HUDEP-2 (cell line): Measurements from ENCODE around the gene ELL2.

Experiments used
- DNase-seq, 76 experiments: peaks; one replicate each; lab custom pipeline; 2025; ENCODE audit not compliant: unreplicated experiment in 76 of 76; lab: John Stamatoyannopoulos, UW

The ELL2 gene

DNA sequence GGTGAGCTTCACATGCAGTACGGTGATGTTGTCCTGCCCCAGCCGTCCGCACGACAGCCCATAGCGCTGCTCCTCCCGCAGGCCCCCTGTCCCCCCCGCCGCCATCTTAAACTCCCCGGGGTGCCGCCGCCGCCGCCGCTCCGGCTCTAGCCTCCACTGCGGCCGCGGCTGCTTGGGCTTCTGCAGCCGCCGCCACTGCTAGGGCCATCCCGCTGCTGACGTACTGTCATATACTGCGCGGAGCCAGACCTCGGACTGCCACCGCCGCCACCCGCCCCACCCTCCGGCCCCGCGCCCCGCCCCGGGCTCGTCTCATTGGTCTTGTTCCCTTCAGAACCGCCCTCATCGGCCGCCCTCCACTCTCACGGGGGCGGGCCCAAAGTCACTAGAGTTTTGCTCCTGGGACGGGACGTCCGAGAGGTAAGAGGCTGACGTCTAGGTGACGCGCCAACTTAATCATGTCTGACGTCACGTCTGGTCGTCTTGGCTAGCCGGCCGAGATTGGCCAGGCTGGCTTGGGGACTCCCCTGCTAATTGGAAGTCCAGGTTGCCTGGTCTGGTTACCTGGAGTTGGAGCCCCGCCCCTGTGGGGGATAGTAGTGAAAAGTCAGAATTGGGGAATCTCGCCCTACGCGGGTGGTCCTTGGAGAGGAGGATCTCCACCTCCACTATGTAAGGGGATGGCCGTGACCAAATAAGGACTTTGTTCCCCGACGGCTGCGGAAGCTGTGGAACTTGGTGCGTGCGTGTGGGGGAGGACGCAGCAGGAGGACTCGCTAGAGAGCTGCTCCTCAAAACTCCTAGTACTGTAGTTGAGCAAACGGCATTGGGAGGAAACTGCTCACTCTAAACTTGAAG is at the start of gene ELL2:
Gene ELL2 (minus strand): TSS at position 235 of the 858 bp plus-strand sequence. CDS start 130 bp downstream, at position 105.
- DNase-seq, result peak in 75 of 76 experiments; percentile 62 to 98 (median 95)

DNA sequence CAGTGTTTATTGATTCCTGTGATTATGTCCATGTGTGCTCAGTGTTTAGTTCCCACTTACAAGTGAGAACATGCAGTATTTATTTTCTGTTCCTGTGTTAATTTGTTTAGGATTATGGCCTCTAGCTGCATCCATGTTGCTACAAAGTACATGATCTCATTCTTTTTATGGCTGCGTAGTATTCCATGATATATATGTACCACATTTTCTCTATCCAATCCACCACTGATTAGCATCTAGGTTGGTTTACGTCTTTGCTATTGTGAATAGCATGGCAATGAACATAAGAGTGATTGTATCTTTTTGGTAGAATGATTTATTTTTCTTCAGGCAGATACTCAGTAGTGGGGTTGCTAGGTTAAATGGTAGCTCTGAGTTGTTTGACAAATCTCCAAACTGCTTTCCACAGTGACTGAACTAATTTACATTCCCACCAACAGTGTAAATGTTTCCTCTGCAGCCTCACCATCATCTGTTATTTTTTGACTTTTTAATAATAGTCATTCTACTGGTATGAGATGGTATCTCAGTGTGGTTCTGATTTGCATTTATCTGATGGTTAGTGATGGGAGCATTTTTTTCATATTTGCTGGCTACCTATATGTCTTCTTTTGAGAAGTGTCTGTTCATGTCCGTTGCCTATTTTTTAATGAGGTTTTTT is 47.5 kb upstream of the ELL2 start:
- DNase-seq, result no peak

DNA sequence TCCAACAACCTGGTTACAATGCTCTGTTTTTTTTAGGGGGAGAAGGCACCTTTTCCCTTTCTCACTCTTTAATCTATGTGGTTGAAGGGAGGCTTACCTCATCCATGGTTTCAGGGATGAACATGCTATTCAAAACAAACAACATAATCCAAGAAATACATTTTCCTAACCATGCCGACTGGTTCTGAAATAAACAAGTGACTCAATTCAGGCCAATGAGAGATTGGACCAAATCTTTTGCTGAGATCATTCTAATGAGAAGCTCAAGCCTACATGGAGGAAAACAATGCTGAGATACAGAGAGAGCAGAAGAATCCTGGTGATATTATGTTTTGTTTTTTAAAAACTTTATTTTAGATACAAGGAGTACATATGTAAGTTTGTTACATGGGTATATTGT is 46.8 kb upstream of the ELL2 start:
- DNase-seq, result no peak

DNA sequence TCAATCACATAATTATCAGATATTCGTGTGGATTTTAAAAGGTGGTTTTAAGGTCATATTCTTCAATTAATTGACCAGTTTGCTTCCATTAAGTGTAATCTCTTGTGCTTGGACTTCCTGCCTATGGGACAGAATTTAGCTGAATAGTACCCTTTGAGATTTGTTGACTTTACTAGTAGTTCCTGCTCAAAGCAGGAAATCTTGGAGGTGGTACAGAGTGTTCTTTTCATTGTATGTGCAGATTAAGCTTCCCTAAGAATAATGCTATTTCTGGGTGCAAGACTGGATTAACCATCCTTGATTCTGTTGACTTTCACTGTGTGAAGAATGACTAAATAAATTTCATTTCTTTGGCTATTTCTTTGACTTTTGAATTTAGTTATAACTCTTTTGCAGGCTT is 45.4 kb upstream of the ELL2 start:
- DNase-seq, result no peak

DNA sequence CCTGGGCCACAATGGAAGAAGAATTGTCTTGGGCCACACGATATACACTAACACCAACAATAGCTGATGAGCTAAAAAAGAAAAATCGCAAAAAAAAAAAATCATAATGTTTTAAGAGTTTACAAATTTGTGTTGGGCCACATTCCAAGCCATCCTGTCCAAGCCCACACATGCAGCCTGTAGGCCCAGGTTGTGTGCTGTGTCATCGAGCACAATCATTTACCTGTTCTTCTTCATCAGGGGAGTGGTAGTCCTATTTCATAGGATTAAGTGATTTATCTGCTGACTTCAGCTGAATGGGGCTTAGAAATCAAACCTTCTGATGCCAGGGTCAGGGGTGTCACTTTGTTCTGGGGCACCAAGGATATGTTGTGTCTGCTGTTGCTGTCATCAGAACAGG is 44.6 kb upstream of the ELL2 start:
- DNase-seq, result no peak

DNA sequence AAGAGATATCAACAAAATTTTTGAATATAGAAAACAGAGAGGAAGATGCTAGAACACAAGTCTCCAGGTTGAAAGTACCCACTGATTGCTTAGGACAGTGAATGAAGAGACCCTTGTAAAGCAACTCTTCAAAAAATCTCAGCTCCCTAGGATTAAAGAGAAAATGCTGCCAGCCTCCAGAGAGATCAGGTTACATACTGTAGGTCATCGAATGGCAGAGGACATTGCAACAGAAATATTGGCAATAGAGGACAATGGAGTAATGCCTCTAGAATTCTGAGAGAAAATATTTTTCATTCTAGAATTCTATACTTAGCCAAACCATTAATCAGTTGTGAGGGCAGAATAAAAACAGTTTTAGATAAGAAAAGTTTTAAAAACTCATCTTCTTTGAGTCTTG is 43.1 kb upstream of the ELL2 start:
- no peak for DNase-seq

DNA sequence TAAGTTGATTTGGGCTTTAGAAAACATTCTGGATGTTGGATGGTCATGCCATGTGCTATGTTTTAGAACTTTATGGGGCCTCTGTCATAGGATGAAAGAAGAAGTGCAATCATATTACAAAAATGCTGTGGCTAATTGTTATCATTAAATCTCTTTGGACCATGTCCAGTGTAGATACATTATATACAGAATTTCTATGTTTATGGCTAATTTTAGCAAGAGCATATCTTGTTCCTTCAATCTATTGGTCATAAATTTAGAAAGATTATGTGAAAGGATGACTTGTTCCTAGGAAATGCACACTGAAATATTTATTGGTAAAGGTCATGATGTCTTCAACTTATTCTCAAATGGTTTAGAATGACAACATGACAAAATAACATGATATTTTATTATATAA is 42.4 kb upstream of the ELL2 start:
- DNase-seq, result no peak

DNA sequence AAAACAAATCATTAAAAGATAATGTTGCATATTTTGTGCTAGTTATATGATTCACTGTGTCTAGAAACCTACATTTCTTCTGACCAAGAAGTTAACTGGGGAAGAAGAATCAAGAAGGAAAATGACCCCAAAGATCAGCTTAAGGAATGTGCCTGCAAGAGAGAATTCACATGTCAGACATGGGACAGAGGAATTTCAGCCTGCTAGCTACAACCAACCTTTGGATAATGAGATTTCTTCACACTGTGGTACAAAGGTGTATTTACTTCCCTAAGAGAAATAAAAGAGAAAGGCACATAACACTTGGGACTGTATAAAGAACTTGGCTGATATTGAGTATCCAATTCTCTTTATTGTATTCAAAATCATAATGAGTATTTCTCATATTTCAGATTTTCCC is 39.6 kb upstream of the ELL2 start:
- DNase-seq, result no peak

DNA sequence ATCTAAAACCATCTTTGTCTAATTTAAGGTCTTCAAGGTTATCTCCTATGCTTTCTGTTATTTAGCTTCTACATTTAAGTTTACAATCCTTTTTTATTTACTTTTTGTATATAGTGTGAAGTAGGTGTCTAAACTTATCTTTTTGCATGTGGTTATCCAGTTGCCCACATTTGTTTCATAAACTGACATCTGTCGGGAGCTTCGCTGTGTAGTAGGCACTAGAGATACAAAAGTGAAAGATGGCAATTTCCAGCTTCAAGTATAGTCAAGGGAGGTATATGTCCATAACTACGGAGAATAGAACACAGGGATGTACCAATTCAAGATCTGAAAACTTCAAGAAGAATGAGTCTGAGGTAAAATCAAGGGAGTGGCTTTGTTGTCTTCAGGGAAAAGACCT is 38.7 kb upstream of the ELL2 start:
- DNase-seq, result no peak

DNA sequence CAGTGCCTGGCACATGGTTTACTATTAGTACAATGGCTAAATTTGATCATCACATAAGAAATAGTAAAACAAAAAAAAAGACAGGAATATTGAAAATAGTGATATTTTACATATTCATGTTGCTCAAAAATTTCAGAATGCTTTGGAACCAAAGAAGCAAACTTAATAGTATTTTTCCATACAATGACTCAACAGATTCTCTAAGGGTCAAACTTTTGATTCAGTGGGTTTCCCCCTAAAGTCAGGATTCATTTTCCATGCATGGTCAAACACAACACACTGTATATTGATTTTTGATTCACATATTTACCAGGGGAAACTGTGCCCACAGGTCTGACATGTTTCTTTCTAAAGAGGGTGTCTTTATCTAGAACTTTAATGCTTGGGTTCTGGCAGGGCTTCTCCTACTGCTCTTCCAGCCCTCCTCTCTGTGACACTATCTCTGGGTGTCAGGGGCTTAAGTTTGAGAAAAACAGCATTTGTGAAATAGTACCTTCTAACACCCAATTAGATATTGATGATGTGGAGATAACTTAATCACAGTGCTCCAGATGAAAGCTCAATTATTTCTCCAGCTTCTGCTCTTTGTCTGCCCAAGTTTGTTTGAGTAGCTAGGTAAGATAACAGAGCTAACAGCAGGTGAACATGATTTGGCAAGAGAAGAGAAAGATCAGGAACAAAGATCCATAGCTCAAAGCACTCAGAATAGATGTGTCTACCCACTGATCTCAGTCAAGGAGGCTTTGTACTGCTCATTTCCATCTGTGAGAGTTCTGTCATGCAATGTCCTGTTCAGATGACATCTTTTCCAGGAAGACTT is 35.5 kb upstream of the ELL2 start:
- peak in 31 of 76 experiments; percentile 2 to 77 (median 29) for DNase-seq

DNA sequence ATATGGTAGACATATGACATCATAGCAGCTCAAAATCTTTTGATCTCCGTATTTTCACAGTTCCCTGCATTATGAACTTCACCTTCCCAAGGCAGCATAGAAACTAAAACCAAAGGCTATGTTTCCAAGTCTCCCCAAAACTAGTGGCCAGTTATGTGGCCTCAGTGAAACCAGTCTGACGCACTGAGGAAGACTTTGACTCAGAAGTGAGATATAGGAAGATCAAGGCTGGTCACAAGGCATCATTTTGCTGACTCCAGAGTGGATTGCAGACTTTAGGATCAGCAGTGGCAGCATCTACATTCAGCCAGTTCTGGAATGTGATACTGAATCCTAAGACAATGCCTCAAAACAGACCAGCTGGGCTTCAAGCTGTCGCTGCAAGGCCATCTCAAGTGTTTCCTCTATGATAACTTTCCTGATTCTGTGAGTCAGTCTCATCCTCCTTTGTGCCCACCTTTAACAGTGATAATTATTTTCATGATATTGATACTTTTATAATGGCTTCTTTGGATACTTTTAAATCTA is 34.4 kb upstream of the ELL2 start:
- no peak for DNase-seq

DNA sequence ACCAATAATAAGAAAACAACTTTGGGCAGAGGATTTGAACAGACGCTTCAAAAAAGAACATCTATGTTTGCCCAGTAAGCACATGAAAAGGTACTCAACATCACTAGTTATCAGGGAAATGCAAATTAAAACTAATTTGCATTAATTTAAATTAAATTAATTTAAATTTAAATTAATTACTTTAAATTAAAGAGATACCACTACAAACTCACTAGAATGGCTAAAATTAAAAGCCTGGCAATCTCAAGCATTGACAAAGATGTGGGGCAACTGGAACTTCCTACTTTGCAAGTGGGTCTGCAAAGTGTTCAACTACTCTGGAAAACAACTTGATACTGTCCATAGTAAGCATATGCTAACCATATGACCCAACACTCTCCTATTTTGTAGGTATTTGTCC is 32.1 kb upstream of the ELL2 start:
- DNase-seq, result no peak

DNA sequence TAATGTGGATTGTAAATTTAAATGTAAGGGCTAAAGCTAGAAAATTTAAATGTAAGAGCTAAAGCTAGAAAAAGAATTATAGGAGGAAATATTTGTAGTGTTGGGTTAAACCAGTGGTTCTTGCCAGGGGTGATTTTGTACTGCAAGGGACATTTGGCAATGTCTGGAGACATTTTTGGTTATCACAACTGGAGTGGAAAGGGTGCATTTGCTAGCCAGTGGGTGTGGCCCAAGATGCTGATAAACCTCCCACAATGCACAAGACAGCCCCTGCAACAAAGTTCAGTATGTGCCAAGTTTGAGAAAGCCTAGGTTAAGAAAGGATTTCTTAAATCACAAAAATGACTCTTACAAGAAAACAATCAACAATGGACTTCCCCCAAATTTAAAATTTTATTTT is 31.6 kb upstream of the ELL2 start:
- peak in 69 of 76 experiments; percentile 5 to 84 (median 44) for DNase-seq

DNA sequence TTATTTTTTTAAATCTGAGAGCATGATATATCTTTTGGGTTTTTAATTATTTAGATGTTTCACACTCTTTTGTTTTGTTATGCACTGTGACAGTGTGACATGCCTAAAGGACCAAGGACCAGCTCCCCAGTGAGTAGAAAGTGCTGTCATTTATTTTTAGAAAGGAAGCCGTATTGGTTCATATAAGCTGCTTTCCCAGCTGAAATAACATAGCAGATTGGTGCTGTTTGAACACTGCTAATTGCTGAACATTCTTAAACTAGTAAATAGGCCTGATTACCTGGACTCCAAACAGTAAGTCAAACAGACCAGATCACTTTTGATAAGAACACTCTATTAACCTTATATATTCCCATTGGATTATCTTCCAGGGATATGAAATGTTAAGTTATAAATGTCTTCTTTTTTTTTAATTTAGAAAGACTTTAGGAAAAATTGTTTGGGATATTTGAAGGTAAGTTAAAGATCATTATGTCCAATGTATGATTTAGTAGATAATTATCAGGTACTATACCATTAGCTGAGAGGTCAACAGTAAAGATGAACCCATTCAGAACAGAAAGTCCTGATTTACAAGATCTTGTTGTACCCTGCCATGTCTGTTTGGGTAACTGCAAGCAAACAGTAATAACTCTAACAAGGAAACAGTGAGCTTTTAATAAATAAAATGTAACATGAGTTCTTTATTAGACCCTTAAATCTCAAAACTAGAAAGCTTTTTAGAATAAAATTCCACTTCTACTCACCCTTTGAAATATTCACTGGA is 27.8 kb upstream of the ELL2 start:
- DNase-seq, result no peak

DNA sequence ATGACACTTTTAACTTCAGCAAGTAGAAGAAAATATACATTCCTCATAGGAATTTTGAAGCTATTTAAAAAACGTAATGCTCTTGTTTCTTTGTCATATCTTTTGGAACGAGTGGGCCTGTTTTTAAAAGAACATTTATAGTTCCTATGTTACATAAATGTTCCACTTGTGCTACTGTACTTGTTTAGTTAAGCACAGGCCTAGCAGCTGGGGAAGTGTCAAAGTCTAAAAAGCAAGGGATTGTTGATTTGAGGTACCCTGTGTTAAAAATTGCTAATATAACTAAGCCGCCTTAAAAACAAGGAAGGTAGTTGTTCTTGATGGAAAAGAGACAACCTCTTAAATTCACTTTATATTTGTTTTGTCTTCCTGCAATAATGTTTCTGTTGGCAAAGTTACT is 27.2 kb upstream of the ELL2 start:
- no peak for DNase-seq

DNA sequence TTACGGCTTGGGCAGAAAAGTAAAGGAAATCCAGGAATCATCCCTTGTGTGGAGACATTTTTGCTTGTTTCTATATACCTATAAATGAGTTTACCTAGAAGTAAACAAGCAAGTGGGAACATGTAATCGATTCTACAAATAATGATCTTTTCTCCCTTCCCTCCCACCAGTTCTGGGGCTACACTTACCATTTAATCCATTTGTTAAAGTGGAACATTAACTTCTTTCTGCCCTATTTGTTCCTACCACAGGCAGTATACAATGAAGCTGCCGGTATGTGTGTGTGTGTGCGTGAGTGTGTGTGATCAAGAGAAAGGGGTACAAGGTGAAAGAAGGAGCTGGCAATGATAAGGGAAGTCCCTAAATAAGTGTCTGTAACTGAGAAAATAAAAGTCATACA is 26.4 kb upstream of the ELL2 start:
- no peak for DNase-seq

DNA sequence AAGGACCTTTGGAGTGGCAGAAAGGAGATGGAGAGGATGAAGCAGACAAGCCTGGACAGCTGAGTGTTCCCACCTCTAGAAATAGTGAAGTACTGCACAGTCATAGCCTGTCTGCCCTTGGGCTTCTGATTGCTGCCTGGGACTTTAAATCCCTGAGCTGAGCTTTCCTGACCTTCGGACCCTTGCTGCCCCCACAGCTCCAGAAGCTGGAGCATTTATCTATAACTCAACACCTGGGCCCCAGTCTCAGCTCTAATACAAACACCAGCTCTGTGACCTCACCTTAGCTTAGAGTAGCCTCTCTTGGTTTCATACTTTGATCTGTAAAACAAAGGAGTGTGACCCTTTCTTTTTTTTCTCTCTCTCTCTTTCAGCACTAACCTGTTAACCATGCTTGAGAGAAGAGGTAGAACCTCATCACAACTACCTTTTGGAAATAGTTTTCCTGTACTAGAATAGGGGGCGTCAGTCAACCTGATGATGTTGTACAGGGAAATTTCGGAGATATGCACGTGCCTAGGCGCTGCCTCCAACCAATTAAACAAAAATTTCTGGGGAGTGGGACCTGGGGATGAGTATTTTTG is 25.4 kb upstream of the ELL2 start:
- no peak for DNase-seq

DNA sequence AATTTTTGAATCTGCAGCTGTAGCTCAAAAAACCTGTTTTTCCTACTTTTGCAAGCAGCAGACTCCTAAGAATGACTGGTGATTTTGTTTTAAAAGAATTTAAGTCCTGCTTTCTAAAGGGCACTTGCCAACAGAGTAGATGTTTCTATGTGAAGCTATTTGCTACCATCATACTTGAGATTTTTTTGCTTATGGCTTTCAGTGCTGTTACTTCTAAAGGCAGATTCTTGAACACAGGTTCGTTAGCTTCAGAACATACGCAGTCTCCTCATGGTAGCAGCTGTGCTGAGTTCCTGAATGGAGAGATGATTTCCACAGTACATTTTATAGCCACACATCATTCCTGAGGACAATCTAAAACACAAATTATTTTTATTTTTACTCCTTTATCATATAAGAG is 24.4 kb upstream of the ELL2 start:
- no peak for DNase-seq

DNA sequence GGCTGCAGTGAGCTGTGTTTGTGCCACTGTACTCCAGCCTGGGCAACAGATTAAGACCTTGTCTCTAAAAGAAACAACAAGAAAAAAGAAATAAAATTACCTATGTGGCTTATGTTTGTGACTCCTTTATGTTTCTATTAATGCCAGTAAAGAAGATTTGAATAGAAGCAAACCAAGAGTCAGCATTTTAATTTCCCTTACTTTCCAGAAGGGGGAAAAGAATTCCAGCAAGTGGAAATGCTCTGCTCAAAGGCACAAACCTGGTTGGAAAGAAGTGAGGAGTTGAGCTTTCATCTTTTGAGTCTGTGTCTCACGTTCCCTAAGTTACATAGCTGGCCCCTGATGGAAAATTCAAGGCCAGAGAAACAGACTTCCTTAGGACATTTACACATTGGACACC is 23.6 kb upstream of the ELL2 start:
- DNase-seq, result no peak
